Activated naive CD4-positive, alpha-beta T cell treated with anti-CD3 and anti-CD28 coated beads for 36 hours (primary cell): ENCODE measurements around the gene FAM107A. TPM values are rescaled to one million over a fixed set of nuclear protein-coding genes. Genes with fewer than 3 reads are reported as not detected.

Experiments
- CTCF ChIA-PET: fragments of 350-600 bp; sonication (Branson Sonifier 250); formaldehyde crosslinking; loops from one replicate; lab custom pipeline; 2021; ENCODE audit warnings: antibody characterized with exemption; lab: Charles Lee
- DNase-seq: peaks from one replicate; pipeline ENCODE4 v3.0.0-alpha.2; 2020
- H3K27ac Mint-ChIP-seq: one replicate; pipeline ENCODE4 v1.8.0; 2021; ENCODE audit warnings: mild to moderate bottlenecking, mixed read lengths
- H3K27me3 Mint-ChIP-seq: one replicate; pipeline ENCODE4 v1.8.0; 2021; ENCODE audit warnings: low read depth, mixed read lengths
- H3K36me3 Mint-ChIP-seq: one replicate; pipeline ENCODE4 v1.8.0; 2021; ENCODE audit warnings: low read depth, mixed read lengths
- H3K4me1 Mint-ChIP-seq: one replicate; pipeline ENCODE4 v1.8.0; 2021; ENCODE audit warnings: low read depth, mixed read lengths
- H3K4me3 Mint-ChIP-seq: one replicate; pipeline ENCODE4 v1.8.0; 2021; ENCODE audit warnings: mild to moderate bottlenecking, moderate library complexity, mixed read lengths
- H3K9me3 Mint-ChIP-seq: one replicate; pipeline ENCODE4 v1.8.0; 2021; ENCODE audit warnings: mixed read lengths
- intact Hi-C: fragments of 100-400 bp; cut with micrococcal nuclease; formaldehyde crosslinking; loops from one replicate; pipeline ENCODE4 v1.15.1; 2023
- total RNA-seq, 2 experiments: library from RNA; stranded (reverse); gene quantifications; one replicate each; pipeline ENCODE4 v1.2.3, GENCODE V29; 2021

The FAM107A gene
- not detected for total RNA-seq

- no peaks in the 10 kb centered on the region for H3K27me3 Mint-ChIP-seq
- H3K9me3 Mint-ChIP-seq = no peaks in the 10 kb centered on the region
- CTCF ChIA-PET = interaction anchor here (14.9 kb wide), 1 partner anchor 52 kb away, joined by 256 read pairs; no protein-coding TSS in a partner anchor
- no peaks in the 10 kb centered on the region for H3K4me1 Mint-ChIP-seq
- no peaks in the 10 kb centered on the region for H3K36me3 Mint-ChIP-seq
- no peak for DNase-seq
- no peak within 1 kb of the TSS for H3K27ac Mint-ChIP-seq
- intact Hi-C loops = no loop called here
- H3K4me3 Mint-ChIP-seq = no peak within 1 kb of the TSS
Measured at GRCh38 chr3:58577269-58577821, at the start of gene FAM107A. Gene FAM107A, minus strand, starts transcription at chr3:58577391. Its CDS starts 7,531 bp downstream, at chr3:58569860.

- H3K27ac Mint-ChIP-seq = no peak overlapping the region
- H3K4me1 Mint-ChIP-seq = no peaks in the 10 kb centered on the region
- H3K4me3 Mint-ChIP-seq = no peak overlapping the region
- intact Hi-C loops = no loop called here
- CTCF ChIA-PET = interaction anchor here (0.6 to 11.1 kb wide), 3 partner anchors 40 to 65 kb away, joined by 3 to 256 read pairs (median 4); partner anchors contain the start of gene FAM107A
- H3K9me3 Mint-ChIP-seq = no peaks in the 10 kb centered on the region
- no peak for DNase-seq
- no peaks in the 10 kb centered on the region for H3K27me3 Mint-ChIP-seq
- H3K36me3 Mint-ChIP-seq = no peaks in the 10 kb centered on the region
Measured at GRCh38 chr3:58625196-58625824, 48.1 kb upstream of the FAM107A start.

GRCh38 chr3:58624550-58624949, 47.4 kb upstream of the FAM107A start:
- no peaks in the 10 kb centered on the region for H3K27me3 Mint-ChIP-seq
- intact Hi-C loops = no loop called here
- no peaks in the 10 kb centered on the region for H3K36me3 Mint-ChIP-seq
- no peaks in the 10 kb centered on the region for H3K9me3 Mint-ChIP-seq
- CTCF ChIA-PET = interaction anchor here (11.1 kb wide), 1 partner anchor 53 kb away, joined by 256 read pairs; the partner anchor contains the start of gene FAM107A
- no peaks in the 10 kb centered on the region for H3K4me1 Mint-ChIP-seq
- H3K4me3 Mint-ChIP-seq = no peak overlapping the region
- no peak for DNase-seq
- H3K27ac Mint-ChIP-seq = no peak overlapping the region

- Mint-ChIP-seq H3K4me3 (no peak overlapping the region), H3K36me3 (no peaks in the 10 kb centered on the region), H3K27ac (no peak overlapping the region), H3K9me3 (no peaks in the 10 kb centered on the region), H3K27me3 (no peaks in the 10 kb centered on the region), H3K4me1 (no peaks in the 10 kb centered on the region)
- intact Hi-C loops = no loop called here
- DNase-seq = no peak
- CTCF ChIA-PET = interaction anchor here (2.5 kb wide), 1 partner anchor 54 kb away, joined by 8 read pairs; no protein-coding TSS in a partner anchor
Measured at GRCh38 chr3:58623961-58624360, 46.8 kb upstream of the FAM107A start.

- DNase-seq = no peak
- H3K27me3 Mint-ChIP-seq = no peaks in the 10 kb centered on the region
- no peaks in the 10 kb centered on the region for H3K4me1 Mint-ChIP-seq
- H3K9me3 Mint-ChIP-seq = no peaks in the 10 kb centered on the region
- CTCF ChIA-PET = interaction anchor here (2.5 kb wide), 1 partner anchor 54 kb away, joined by 8 read pairs; no protein-coding TSS in a partner anchor
- intact Hi-C loops = no loop called here
- H3K27ac Mint-ChIP-seq = no peak overlapping the region
- no peaks in the 10 kb centered on the region for H3K36me3 Mint-ChIP-seq
- no peak overlapping the region for H3K4me3 Mint-ChIP-seq
Measured at GRCh38 chr3:58623478-58623877, 46.3 kb upstream of the FAM107A start.

GRCh38 chr3:58622892-58623291, 45.7 kb upstream of the FAM107A start:
- Mint-ChIP-seq H3K36me3 (no peaks in the 10 kb centered on the region), H3K27ac (no peak overlapping the region), H3K27me3 (no peaks in the 10 kb centered on the region), H3K4me3 (no peak overlapping the region), H3K9me3 (no peaks in the 10 kb centered on the region), H3K4me1 (no peaks in the 10 kb centered on the region)
- intact Hi-C loops = no loop called here
- DNase-seq = no peak
- CTCF ChIA-PET = interaction anchor here (2.5 kb wide), 1 partner anchor 53 kb away, joined by 8 read pairs; no protein-coding TSS in a partner anchor

GRCh38 chr3:58622436-58622835, 45.2 kb upstream of the FAM107A start:
- H3K27ac Mint-ChIP-seq = no peak overlapping the region
- no peaks in the 10 kb centered on the region for H3K4me1 Mint-ChIP-seq
- intact Hi-C loops = no loop called here
- no peaks in the 10 kb centered on the region for H3K27me3 Mint-ChIP-seq
- H3K9me3 Mint-ChIP-seq = no peaks in the 10 kb centered on the region
- no peak overlapping the region for H3K4me3 Mint-ChIP-seq
- CTCF ChIA-PET = interaction anchor here (1.5 to 2.5 kb wide), 2 partner anchors 10 to 53 kb away, joined by 4 to 8 read pairs; no protein-coding TSS in a partner anchor
- no peaks in the 10 kb centered on the region for H3K36me3 Mint-ChIP-seq
- no peak for DNase-seq

GRCh38 chr3:58621086-58621830, 44.1 kb upstream of the FAM107A start:
- H3K4me3 Mint-ChIP-seq = no peak overlapping the region
- H3K4me1 Mint-ChIP-seq = no peaks in the 10 kb centered on the region
- no peaks in the 10 kb centered on the region for H3K27me3 Mint-ChIP-seq
- H3K36me3 Mint-ChIP-seq = no peaks in the 10 kb centered on the region
- H3K9me3 Mint-ChIP-seq = no peaks in the 10 kb centered on the region
- CTCF ChIA-PET = interaction anchor here (0.6 to 2.6 kb wide), 5 partner anchors 9 to 97 kb away, joined by 3 to 16 read pairs (median 4); no protein-coding TSS in a partner anchor
- H3K27ac Mint-ChIP-seq = no peak overlapping the region
- intact Hi-C loops = no loop called here
- DNase-seq = no peak

GRCh38 chr3:58620421-58620820, 43.2 kb upstream of the FAM107A start:
- Mint-ChIP-seq H3K4me1 (no peaks in the 10 kb centered on the region), H3K27me3 (no peaks in the 10 kb centered on the region), H3K9me3 (no peaks in the 10 kb centered on the region), H3K4me3 (no peak overlapping the region), H3K27ac (no peak overlapping the region), H3K36me3 (no peaks in the 10 kb centered on the region)
- intact Hi-C loops = no loop called here
- no peak for DNase-seq
- CTCF ChIA-PET = interaction anchor here (2.6 kb wide), 1 partner anchor 10 kb away, joined by 16 read pairs; no protein-coding TSS in a partner anchor

- Mint-ChIP-seq H3K9me3 (no peaks in the 10 kb centered on the region), H3K36me3 (no peaks in the 10 kb centered on the region), H3K27me3 (no peaks in the 10 kb centered on the region), H3K4me1 (no peaks in the 10 kb centered on the region), H3K4me3 (no peak overlapping the region), H3K27ac (no peak overlapping the region)
- CTCF ChIA-PET = interaction anchor here (0.5 to 3.2 kb wide), 3 partner anchors 46 to 850 kb away, joined by 3 to 17 read pairs (median 3); no protein-coding TSS in a partner anchor
- intact Hi-C loops = no loop called here
- DNase-seq = no peak
Measured at GRCh38 chr3:58617338-58617761, 40.2 kb upstream of the FAM107A start.

- H3K4me1 Mint-ChIP-seq = no peaks in the 10 kb centered on the region
- no peaks in the 10 kb centered on the region for H3K27me3 Mint-ChIP-seq
- no peak overlapping the region for H3K4me3 Mint-ChIP-seq
- DNase-seq = no peak
- H3K9me3 Mint-ChIP-seq = no peaks in the 10 kb centered on the region
- CTCF ChIA-PET = interaction anchor here (0.6 kb wide), 1 partner anchor 412 kb away, joined by 4 read pairs; no protein-coding TSS in a partner anchor
- intact Hi-C loops = no loop called here
- H3K36me3 Mint-ChIP-seq = no peaks in the 10 kb centered on the region
- no peak overlapping the region for H3K27ac Mint-ChIP-seq
Measured at GRCh38 chr3:58613236-58614132, 36.3 kb upstream of the FAM107A start.
